Glutamatergic neuron (in vitro differentiated cells): Measurements from ENCODE around the gene GARIN5B. TPM values are rescaled to one million over a fixed set of nuclear protein-coding genes. Genes with fewer than 3 reads are reported as not detected.
A peak's percentile ranks its signal among the peaks of the same experiment; 100 is the strongest.

Experiments
- DNase-seq: peaks from one replicate; pipeline ENCODE4 v3.0.0; 2022
- H3K27ac Mint-ChIP-seq: one replicate; pipeline ENCODE4 v1.8.0; 2020; ENCODE audit warnings: mild to moderate bottlenecking, mixed read lengths, inconsistent platforms; ENCODE audit not compliant: unreplicated experiment
- H3K27me3 Mint-ChIP-seq: one replicate; pipeline ENCODE4 v1.8.0; 2020; ENCODE audit warnings: mild to moderate bottlenecking, moderate library complexity, mixed read lengths, inconsistent platforms; ENCODE audit not compliant: unreplicated experiment
- H3K36me3 Mint-ChIP-seq: one replicate; pipeline ENCODE4 v1.8.0; 2020; ENCODE audit warnings: mild to moderate bottlenecking, mixed read lengths, inconsistent platforms; ENCODE audit not compliant: unreplicated experiment
- H3K4me1 Mint-ChIP-seq: one replicate; pipeline ENCODE4 v1.8.0; 2020; ENCODE audit warnings: mild to moderate bottlenecking, low read depth, mixed read lengths, inconsistent platforms; ENCODE audit not compliant: unreplicated experiment
- H3K4me3 Mint-ChIP-seq: one replicate; pipeline ENCODE4 v1.8.0; 2020; ENCODE audit warnings: mild to moderate bottlenecking, mixed read lengths, inconsistent platforms; ENCODE audit not compliant: unreplicated experiment
- H3K9me3 Mint-ChIP-seq: one replicate; pipeline ENCODE4 v1.8.0; 2020; ENCODE audit warnings: mild to moderate bottlenecking, moderate library complexity, mixed read lengths, inconsistent platforms; ENCODE audit not compliant: unreplicated experiment
- CTCF ChIP-seq: fragments of 200-600 bp; sonication (generic); IDR thresholded peaks from one replicate; pipeline ENCODE4 v1.5.0; 2021; ENCODE audit not compliant: partially characterized antibody, unreplicated experiment
- total RNA-seq: library from RNA; stranded (reverse); fragmentation: NEBNext Ultra II Directional; extraction: Animal tissue kit (Norgen Biotek cat#: 25700); gene quantifications from one replicate; pipeline ENCODE4 v1.2.1, GENCODE V29; 2021; ENCODE audit not compliant: unreplicated experiment

The GARIN5B gene
- total RNA-seq, 1 donor from 2014 or later, result 0.17 TPM

GRCh38 chr19:55383279-55384130 lies 20.4 kb upstream of the GARIN5B start:
- Mint-ChIP-seq H3K9me3 (peaks cover 28% of the 10 kb centered on the region), H3K27ac (peak overlapping the region; percentile 92), H3K4me3 (peak overlapping the region; percentile 74), H3K4me1 (peaks cover 17% of the 10 kb centered on the region), H3K27me3 (peaks cover 23% of the 10 kb centered on the region), H3K36me3 (no peaks in the 10 kb centered on the region)
- peak; percentile 72 for DNase-seq
- no peak for TF ChIP-seq CTCF

GRCh38 chr19:55382522-55383054 lies 19.5 kb upstream of the GARIN5B start:
- H3K4me3 Mint-ChIP-seq, result peak overlapping the region; percentile 74
- no peak for DNase-seq
- peak overlapping the region; percentile 92 for H3K27ac Mint-ChIP-seq
- peaks cover 16% of the 10 kb centered on the region for H3K4me1 Mint-ChIP-seq
- no peak for TF ChIP-seq CTCF
- no peaks in the 10 kb centered on the region for H3K36me3 Mint-ChIP-seq
- H3K27me3 Mint-ChIP-seq, result peaks cover 25% of the 10 kb centered on the region
- peaks cover 28% of the 10 kb centered on the region for H3K9me3 Mint-ChIP-seq

- H3K9me3 Mint-ChIP-seq, result peaks cover 27% of the 10 kb centered on the region
- no peak for TF ChIP-seq CTCF
- no peak for DNase-seq
- peak overlapping the region; percentile 49 for H3K27ac Mint-ChIP-seq
- peaks cover 25% of the 10 kb centered on the region for H3K27me3 Mint-ChIP-seq
- H3K36me3 Mint-ChIP-seq, result no peaks in the 10 kb centered on the region
- H3K4me1 Mint-ChIP-seq, result peaks cover 12% of the 10 kb centered on the region
- H3K4me3 Mint-ChIP-seq, result peak overlapping the region; percentile 47
These were observed 19.0 kb upstream of the GARIN5B start for GRCh38 chr19:55382013-55382412.

GRCh38 chr19:55379174-55379573 lies 16.1 kb upstream of the GARIN5B start:
- Mint-ChIP-seq H3K36me3 (no peaks in the 10 kb centered on the region), H3K9me3 (peaks cover 18% of the 10 kb centered on the region), H3K4me3 (peak overlapping the region; percentile 72), H3K4me1 (peaks cover 11% of the 10 kb centered on the region), H3K27ac (peak overlapping the region; percentile 98), H3K27me3 (peaks cover 19% of the 10 kb centered on the region)
- no peak for TF ChIP-seq CTCF
- peak; percentile 71 for DNase-seq
